ENCODE data around the gene PIK3R5. TPM values are rescaled to one million over a fixed set of nuclear protein-coding genes. Genes with fewer than 3 reads are reported as not detected.

The PIK3R5 gene
- total and polyA plus RNA-seq, 7 donors, result 0.20 to 2.9 (median 1.1) TPM

DNA sequence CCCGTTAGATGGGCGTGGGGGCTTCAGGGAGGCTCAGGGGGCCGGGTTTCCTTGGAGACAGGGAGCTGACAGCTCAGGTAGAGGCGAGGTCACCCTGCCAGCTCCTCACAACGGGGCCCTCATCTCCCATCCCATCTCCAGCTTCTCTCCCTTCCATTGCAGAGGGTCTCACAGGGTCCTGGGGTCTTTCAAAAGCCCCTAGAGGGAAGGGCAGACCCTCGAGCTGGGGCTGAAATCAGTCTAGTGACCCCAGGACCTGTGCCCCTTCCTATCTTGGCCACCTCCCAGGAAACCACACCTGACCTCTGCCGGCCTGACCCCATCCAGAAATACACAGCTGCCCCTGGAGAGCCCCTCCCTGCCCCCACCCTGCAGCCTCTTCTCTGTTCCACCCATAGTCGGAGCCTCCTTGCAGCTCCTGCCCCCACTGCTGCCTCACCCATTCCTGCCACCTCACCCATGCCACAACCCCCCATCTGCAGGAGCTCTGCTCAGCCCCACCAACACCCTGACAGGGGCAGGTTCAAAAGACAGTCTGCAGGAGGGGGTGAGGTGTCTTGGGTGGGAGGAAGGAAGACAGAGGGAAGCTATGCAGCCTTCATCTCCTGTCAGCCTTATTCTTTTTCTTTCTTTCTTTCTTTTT, 23.4 kb downstream of the PIK3R5 start:
- no peaks in the 10 kb centered on the region for H3K9me3 ChIP-seq
- no peak overlapping the region for H3K27ac ChIP-seq
- 54 to 65% (median 62%) methylated on average over 8 of the region's 8 CpGs for WGBS, 3 donors
- H3K4me3 ChIP-seq, result no peak overlapping the region
- TF ChIP-seq, protein P1, sequence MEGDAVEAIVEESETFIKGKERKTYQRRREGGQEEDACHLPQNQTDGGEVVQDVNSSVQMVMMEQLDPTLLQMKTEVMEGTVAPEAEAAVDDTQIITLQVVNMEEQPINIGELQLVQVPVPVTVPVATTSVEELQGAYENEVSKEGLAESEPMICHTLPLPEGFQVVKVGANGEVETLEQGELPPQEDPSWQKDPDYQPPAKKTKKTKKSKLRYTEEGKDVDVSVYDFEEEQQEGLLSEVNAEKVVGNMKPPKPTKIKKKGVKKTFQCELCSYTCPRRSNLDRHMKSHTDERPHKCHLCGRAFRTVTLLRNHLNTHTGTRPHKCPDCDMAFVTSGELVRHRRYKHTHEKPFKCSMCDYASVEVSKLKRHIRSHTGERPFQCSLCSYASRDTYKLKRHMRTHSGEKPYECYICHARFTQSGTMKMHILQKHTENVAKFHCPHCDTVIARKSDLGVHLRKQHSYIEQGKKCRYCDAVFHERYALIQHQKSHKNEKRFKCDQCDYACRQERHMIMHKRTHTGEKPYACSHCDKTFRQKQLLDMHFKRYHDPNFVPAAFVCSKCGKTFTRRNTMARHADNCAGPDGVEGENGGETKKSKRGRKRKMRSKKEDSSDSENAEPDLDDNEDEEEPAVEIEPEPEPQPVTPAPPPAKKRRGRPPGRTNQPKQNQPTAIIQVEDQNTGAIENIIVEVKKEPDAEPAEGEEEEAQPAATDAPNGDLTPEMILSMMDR (IDR thresholded peaks at IDR 0.05), result no peak
- ATAC-seq (no peak), DNase-seq (no peak)
- H3K4me1 ChIP-seq, result no peaks in the 10 kb centered on the region
- intact Hi-C loops (cut with DNase I), result no loop called here
- no peaks in the 10 kb centered on the region for H3K36me3 ChIP-seq (ENCODE audit: insufficient read depth in 1 of 2, low read depth in 1 of 2)
- peaks cover 0 to 2% (median 0%) of the 10 kb centered on the region in 3 donors for H3K27me3 ChIP-seq (ENCODE audit: insufficient read depth in 3 of 3, low read length in 2 of 3)

DNA sequence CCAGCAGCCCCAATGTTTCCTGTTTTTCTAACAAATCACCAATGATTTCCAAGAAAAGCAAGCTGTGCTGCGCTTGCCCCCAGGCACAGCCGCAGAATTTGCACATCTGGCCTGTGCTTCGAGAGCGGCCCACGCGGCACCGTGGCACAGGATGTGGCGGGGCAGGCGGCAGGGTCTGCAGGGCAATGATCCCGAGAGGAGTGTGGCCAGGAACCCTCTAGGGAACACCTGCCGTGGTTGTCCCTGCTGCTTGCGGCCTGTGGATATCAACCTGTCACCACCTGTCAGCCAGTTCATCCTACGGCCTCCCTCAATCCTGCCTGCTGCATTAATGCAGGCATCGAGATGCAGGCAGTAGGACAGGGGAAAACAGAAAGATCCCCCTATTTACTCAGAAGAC, 24.0 kb downstream of the PIK3R5 start:
- H3K9me3 ChIP-seq, result no peaks in the 10 kb centered on the region
- no peaks in the 10 kb centered on the region for H3K4me1 ChIP-seq
- intact Hi-C loops (cut with DNase I), result no loop called here
- TF ChIP-seq, protein P1 (IDR thresholded peaks at IDR 0.05), result no peak
- H3K36me3 ChIP-seq (ENCODE audit: insufficient read depth in 1 of 2, low read depth in 1 of 2), result no peaks in the 10 kb centered on the region
- ATAC-seq (no peak), DNase-seq (no peak)
- H3K27me3 ChIP-seq (ENCODE audit: insufficient read depth in 3 of 3, low read length in 2 of 3), result peaks cover 0 to 2% (median 0%) of the 10 kb centered on the region in 3 donors
- H3K27ac ChIP-seq, result no peak overlapping the region
- whole genome bisulfite sequencing, 3 donors, result 66 to 73% (median 71%) methylated on average over 14 of the region's 14 CpGs
- H3K4me3 ChIP-seq, result no peak overlapping the region

DNA sequence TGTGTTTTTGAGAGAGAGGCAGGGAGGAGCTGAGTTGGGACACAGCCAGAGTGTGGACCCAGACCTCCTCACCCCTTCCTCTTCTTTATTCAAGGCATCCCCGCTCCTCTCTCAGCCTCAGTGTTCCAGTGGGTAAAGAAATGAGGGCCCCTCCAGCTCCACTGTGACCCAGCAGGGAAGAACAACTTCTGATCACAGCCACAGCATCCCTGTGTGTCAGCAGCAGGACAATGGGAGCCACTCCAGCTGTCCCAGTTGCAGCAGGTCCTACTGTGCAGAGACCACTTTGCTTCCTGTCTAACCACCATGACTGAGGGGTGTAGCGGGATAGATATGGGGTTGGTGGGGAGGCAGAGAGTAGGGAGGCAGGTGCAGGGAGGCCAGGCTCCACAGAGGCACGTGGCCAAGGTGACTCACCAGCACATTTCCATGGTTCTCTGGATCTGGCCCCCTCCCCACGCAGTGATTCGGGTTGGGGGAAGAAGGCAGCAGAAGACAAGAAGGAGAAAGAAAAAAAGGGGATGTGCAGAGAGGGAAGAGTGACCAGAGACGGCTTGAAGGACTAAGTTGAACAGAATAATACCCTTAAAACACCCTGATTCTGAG, 24.5 kb downstream of the PIK3R5 start:
- Histone ChIP-seq H3K36me3 (ENCODE audit: insufficient read depth in 1 of 2, low read depth in 1 of 2) (no peaks in the 10 kb centered on the region), H3K4me3 (no peak overlapping the region), H3K27me3 (ENCODE audit: insufficient read depth in 3 of 3, low read length in 2 of 3) (peaks cover 0 to 2% (median 0%) of the 10 kb centered on the region in 3 donors), H3K27ac (no peak overlapping the region), H3K9me3 (no peaks in the 10 kb centered on the region), H3K4me1 (no peaks in the 10 kb centered on the region)
- no peak for DNase-seq
- intact Hi-C loops (cut with DNase I), result no loop called here
- ATAC-seq, result no peak
- TF ChIP-seq, protein P1 (IDR thresholded peaks at IDR 0.05), result no peak
- 53 to 66% (median 61%) methylated on average over 6 of the region's 6 CpGs for WGBS, 3 donors

DNA sequence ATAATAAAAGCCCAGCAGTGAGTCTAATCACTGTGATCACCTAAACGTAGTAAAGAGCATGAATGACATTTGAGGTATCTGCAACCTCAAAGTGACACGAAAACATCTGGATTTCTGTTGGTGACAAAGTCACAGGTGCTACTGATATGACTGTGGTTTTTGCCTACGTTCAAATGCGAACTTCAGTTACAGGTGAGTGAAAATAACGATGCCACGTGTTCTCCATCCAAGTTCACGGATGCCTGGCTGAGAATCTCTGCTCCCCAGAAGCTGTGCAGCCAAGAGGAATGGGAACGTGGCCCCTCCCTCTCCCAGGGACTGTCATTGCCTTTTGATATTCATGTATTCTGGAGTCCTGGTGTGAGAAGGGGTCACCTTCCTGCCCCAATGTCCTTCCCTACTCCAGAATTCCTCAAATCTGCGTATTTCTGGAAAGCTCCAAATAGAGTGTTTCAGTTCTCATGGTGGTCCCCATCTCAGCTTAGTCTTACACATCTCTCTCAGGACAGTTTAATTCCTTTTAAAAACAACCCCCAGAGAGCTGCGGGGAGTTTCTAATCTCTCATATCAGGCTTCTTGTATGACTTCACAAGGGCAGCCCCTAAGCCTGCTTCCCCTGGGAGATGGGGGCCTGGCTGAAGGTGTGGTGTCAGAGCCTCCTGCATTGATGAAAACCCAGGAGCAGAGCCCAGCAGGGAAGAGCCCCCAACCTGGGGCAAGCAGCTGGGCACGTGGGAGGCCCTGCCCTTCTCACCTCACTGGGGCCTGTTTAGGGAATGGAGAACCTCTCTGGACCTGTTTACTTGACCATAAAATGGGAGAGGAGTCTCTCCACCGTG, 25.8 kb downstream of the PIK3R5 start:
- H3K36me3 ChIP-seq (ENCODE audit: insufficient read depth in 1 of 2, low read depth in 1 of 2), result no peaks in the 10 kb centered on the region
- 45 to 49% (median 46%) methylated on average over 12 of the region's 12 CpGs for WGBS, 3 donors
- no peak for ATAC-seq
- H3K27ac ChIP-seq, result no peak overlapping the region
- intact Hi-C loops (cut with DNase I), result no loop called here
- H3K4me3 ChIP-seq, result no peak overlapping the region
- H3K27me3 ChIP-seq (ENCODE audit: insufficient read depth in 3 of 3, low read length in 2 of 3), result peaks cover 0 to 4% (median 0%) of the 10 kb centered on the region in 3 donors
- no peak for DNase-seq
- TF ChIP-seq, protein P1 (IDR thresholded peaks at IDR 0.05), result no peak
- H3K4me1 ChIP-seq, result no peaks in the 10 kb centered on the region
- no peaks in the 10 kb centered on the region for H3K9me3 ChIP-seq

Measured in psoas muscle (tissue), 8 donors.